LNCAP (cell line): ENCODE data around the gene C16orf89.

Experiments
- TF ChIP-seq, protein P1 (sequence below): fragments of 450-650 bp; IDR thresholded peaks from 2 replicates; pipeline ENCODE4 v1.5.1; 2017; ENCODE audit warnings: mild to moderate bottlenecking

C16orf89 gene

DNA sequence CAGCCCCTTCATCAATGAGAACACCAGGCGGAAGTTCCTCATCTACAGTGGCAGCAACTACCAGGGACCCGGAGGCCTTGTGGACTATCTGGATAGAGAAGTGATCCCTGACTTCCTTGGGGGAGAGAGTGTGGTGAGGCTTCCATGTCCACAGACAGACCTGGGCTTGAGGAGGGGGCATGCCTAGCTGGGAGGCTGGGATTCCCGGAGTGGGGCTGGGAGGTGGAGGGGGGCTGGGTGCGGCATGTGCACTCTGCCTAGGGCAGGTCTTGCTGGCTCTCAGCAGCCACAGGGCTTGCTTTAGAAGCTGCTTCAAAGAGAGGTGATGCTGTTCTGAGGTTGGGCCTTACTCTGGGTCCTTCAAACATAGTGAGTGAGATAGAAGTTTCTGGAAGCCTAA is 59.8 kb downstream of the C16orf89 start:
- TF ChIP-seq, protein P1, sequence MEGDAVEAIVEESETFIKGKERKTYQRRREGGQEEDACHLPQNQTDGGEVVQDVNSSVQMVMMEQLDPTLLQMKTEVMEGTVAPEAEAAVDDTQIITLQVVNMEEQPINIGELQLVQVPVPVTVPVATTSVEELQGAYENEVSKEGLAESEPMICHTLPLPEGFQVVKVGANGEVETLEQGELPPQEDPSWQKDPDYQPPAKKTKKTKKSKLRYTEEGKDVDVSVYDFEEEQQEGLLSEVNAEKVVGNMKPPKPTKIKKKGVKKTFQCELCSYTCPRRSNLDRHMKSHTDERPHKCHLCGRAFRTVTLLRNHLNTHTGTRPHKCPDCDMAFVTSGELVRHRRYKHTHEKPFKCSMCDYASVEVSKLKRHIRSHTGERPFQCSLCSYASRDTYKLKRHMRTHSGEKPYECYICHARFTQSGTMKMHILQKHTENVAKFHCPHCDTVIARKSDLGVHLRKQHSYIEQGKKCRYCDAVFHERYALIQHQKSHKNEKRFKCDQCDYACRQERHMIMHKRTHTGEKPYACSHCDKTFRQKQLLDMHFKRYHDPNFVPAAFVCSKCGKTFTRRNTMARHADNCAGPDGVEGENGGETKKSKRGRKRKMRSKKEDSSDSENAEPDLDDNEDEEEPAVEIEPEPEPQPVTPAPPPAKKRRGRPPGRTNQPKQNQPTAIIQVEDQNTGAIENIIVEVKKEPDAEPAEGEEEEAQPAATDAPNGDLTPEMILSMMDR = no peak

DNA sequence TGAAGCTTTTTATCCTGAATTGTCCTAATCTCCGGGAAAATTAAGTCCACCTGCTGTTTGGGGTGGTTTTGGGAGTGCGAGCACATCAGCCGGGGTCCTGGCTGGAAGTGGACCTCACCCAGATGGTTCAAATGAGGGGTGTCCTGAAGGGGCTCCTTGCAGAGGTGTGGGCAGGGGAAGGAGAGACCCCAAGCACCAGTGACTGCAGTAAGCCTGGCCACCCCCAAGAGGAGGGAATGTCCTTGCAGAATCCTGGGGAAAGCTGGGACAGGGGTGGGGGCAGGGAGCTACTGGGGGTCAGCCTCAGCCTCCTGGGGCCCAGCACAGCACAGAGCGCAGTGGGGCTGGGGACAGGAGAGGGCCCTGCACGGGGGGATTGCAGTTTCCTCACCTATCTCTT is 61.4 kb downstream of the C16orf89 start:
- TF ChIP-seq, protein P1 = no peak

DNA sequence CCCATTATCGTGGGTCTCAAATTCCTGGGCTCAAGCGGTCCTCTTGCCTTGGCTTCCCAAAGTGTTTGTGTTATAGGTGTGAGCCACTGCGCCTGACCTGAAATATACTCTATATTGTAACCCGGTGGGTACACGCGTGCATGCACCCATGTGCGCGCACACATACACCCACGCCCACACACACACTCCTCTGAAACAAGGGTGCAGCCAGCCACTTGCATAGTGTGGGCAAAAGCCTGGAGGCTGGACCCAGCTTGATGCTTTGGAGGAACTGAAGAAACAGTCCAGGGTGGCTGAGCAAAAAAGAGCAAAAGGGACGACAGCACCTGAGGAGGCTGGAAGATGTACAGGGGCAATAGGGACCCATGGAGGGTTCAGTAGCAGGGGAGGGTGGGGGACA is 61.9 kb downstream of the C16orf89 start:
- TF ChIP-seq, protein P1 = no peak

DNA sequence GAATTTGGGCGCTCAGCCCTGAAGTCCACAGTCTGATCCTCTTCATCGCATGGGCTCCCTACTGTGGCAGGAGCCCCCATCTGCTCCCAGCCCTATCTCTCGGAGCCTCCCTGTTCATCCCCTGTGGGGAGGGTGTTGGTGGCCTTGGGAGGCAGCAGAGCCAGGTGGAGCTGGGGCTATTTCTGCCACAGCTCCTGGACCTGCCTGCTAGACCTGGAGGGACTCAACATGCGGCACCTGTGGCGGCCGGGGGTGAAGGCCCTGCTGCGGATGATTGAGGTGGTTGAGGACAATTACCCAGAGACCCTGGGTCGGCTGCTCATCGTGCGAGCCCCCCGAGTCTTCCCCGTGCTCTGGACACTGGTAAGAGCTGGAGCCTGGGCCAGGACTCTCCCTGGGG is 62.5 kb downstream of the C16orf89 start:
- TF ChIP-seq, protein P1 = no peak

DNA sequence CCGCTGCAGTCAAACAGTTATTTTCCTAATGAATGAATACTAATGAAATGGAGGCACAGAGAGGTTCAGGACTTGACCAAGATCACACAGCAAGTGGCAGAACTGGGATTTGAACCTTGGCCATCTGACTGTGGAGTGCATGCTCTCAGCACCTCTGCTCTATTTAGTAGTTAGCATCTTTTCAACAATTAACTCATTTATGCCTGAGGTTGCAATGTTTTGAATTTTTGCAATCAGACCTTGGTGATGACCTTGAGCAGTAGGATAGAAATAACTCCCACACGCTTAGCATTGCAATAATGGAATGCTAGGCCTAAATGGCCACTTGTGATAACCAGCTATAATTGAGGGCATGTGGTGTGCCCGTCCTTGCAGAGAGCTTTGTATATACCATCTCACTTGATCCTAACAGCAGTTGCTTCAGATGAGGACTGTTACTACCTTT is 63.0 kb downstream of the C16orf89 start:
- TF ChIP-seq, protein P1 = no peak

DNA sequence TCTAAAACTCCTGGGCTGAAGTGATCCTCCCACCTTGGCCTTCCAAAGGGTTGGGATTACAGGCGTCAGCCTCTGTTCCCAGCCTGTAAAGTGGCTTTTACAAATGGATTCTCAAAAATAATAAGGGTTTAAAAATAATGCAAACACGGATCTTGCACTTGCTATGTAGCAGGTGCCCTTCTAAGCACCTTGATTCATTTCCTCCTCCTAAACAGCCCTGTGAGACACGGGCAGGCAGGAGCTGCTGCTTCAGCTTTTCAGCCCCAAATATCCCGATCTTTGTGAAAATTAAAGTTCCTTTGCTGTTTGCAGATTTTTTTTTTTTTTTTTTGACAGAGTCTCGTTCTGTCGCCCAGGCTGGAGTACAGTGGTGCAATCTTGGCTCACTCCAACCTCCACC is 63.8 kb downstream of the C16orf89 start:
- TF ChIP-seq, protein P1 = no peak

DNA sequence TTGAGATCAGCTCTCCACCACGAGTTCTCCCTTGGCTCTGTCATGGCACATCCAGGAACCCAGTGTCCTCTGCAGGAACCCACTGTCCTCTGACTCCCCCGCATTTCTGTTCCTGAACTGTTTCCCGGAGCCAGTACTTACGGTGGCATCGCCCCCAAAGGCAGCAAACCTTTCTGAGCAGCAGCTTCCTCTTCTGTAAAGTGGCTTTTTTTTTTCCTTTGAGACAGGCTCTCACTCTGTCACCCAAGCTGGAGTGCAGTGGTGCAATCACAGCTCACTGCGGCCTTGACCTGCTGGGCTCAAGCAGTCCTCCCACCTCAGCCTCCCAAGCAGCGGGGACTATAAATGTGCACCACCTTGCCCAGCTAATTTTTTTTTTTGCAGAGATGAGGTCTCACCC is 64.2 kb downstream of the C16orf89 start:
- TF ChIP-seq, protein P1 = no peak

DNA sequence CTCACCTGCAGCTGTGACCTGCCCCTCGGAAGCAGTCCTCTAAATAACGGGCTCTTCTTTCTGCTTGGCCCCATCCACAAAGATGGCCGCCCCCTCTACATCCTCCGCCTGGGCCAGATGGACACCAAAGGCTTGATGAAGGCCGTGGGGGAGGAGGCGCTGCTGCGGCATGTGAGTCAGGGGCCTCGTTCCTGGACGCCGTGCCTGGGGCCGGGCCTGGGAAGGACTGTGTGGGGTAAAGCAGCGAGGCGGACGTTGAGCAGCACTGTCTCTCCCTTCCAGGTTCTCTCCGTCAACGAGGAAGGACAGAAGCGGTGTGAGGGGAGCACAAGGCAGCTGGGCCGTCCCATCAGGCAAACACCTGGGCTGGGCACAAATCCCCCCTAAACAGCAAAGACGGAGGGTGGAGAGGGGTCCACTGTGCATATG is 65.2 kb downstream of the C16orf89 start:
- TF ChIP-seq, protein P1 = no peak
